HG03139 (cell line): ENCODE data around the gene APOA1.
"Not testable (repeated sequence)": the region's sequence is repeated elsewhere in the genome, so short reads cannot be mapped to it uniquely, and the experiment has no call there.

Experiments
- ATAC-seq: cut with Tn5 transposase; IDR thresholded peaks from one replicate; pipeline ENCODE4 v1.9.1; 2021; ENCODE audit not compliant: unreplicated experiment

APOA1 gene

GRCh38 chr11:116821050-116821918 lies 16.1 kb downstream of the APOA1 start:
- no peak for ATAC-seq

DNA sequence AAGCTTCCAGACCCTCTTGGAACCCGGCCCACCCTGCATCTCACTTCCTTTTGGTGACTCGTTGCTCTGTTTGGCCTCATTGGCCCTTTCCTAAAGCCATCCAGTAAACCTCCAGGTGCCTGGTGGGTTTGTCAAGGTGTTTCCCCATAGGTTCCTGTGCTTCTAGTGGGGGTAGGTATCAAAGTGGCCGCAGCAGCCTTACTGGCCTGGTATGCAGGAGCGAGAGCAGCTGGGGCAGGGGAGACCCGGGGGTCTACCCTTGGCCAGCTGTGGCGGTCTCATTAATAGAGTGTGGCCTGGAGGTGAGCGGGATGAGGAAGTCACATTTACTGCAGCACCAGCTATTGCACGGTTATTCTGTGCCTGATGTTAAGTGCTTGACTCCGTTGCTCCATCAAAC lies 18.4 kb downstream of the APOA1 start:
- no peak for ATAC-seq

- ATAC-seq: no peak
Observed at GRCh38 chr11:116814502-116814901, 22.9 kb downstream of the APOA1 start.

GRCh38 chr11:116813781-116814471 lies 23.5 kb downstream of the APOA1 start:
- ATAC-seq: no peak

GRCh38 chr11:116813170-116813569 lies 24.3 kb downstream of the APOA1 start:
- ATAC-seq: no peak

DNA sequence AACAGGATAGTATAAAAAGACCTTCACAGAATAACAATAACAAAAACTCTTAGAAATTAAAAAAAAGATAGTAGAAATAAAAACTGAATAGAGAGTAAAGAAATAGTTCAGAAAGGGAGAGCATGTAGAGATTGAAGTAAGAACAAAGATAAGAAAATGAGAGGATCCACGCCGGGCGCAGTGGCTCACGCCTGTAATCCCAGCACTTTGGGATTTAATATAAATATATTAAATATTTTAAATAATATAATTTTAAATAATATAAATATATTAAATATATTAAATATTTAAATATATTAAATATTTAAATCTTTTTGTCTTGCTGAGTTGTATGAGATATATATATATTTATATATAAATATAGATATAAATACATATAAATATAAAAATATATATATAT lies 25.3 kb downstream of the APOA1 start:
- no peak for ATAC-seq

DNA sequence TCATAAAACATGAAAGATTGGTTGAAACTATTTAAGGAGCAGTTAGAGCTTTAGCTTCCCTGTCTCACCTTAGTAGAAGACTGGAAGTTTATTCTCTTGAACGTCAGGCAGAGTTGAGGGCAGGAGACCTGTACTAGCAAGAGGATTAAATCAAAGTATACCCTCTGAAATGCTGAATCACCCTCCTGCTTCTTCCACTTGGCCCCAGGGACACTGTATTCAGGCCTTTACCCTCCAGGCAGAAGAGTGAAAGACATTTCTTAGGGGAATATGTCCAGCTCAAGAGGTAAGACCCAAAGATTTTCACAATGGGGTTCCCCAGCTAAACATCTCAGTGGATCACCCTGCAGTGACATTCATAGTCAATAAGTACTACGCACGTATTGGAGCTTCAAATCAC lies 26.2 kb downstream of the APOA1 start:
- ATAC-seq: no peak

DNA sequence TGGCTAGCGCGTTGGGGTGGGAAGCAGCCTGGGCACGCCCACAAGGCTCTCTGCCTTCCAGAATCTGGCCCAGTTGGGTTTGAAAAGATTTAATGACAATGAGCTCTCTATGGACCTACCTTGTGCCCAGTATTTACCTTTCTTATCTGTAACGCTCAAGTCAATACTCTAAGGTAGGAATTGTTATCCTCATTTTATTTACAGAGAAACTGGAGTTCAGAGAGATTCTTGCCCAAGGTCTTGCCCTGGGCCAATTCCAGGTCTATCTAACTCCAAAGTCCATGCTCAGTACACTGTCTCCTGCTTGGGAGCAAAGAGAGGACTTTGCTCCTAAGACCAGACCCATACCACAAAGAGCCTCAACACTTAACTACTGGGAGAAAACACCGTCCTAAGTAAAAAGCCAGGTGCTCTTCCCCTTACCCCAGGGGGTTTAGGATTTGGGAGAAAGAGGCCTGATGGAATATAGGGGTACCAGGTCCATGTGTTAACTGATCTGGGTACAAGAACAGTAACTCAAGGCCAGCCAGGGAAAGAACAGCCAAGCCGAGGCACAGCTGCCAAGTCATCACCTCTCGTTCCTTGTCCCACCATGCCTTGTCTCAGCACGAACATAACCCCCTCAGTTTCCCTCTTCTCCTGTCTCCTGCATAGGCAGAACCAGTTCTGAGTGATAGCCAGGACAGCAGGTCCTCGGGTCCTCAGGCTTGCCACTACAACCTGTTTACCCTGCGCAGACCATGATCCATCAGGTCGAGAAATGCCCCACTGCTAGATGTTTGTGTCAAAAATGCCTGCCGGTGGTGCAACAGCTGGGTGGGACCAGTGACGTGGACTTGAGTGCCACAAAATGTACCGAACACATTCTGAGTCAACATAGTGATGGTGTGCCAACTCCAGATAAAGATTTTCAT lies 28.9 kb downstream of the APOA1 start:
- no peak for ATAC-seq

DNA sequence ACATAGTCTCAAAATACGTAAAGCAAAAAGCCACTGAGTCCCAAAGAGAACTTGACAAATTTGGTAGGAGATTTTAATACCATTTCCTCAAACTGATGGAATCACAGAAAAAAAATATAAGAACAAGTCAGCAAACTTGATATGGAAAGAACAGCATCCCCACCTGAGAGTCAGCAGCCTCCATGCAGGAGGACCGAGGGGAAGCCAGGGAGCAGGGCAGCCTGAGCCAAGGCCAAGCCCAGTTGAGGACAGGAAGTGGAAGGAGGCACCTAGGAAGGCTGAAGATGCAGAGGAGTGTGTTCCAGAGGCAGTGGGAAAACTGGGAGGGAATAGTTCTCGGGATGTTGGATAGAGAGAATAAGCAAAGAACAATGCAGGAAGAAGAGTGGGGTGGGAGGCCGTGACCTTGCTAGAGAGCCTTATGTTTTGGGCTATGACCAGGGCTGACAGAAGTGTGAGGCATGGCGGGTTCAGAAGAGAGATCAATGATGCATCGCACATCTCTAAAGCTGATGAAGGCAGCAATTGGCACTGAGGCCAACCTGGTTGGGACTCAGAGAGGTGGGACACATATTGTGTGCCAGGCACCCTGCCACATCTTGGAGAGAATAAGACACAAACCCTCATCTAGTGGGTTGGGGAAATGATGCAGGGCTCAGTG lies 29.7 kb downstream of the APOA1 start:
- no peak for ATAC-seq

GRCh38 chr11:116804001-116804400 lies 33.4 kb downstream of the APOA1 start:
- no peak for ATAC-seq

DNA sequence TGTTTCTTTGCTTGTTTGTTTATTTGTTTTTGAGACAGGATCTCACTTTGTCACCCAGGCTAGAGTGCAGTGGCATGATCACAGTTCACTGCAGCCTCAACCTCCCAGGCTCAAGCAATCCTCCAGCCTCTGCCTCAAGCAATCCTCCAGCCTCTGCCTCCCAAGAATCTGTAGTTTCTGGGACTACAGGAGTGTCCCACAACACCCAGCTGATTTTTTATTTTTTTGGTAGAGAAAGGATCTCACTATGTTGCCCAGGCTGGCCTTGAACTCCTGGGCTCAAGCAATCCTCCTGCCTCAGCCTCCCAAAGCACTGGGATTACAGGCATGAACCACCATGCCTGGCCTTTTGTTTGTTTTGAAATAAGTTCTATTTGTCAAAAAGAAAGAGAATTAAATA lies 35.8 kb downstream of the APOA1 start:
- not testable (repeated sequence) for ATAC-seq

GRCh38 chr11:116800610-116801009 lies 36.8 kb downstream of the APOA1 start:
- ATAC-seq: no peak

DNA sequence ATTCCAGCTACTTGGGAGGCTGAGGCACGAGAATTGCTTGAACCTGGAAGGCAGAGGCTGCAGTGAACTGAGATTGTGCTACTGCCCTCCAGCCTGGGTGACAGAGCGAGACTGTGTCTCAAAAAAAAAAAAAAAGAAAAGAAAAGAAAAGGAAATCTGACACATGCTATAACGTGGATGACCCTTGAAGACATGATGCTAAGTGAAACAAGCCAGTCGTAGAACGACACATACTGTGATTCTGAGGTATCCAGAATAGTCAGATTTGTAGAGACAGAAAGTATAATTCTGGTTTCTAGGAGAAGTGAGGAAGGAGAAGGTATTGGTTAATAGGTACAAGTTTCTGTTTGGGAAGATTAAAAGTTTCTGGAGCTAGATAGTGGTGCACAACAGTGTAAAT lies 39.1 kb downstream of the APOA1 start:
- no peak for ATAC-seq

GRCh38 chr11:116797816-116798215 lies 39.6 kb downstream of the APOA1 start:
- ATAC-seq: no peak

- no peak for ATAC-seq
Observed at GRCh38 chr11:116796548-116796947, 40.9 kb downstream of the APOA1 start.

DNA sequence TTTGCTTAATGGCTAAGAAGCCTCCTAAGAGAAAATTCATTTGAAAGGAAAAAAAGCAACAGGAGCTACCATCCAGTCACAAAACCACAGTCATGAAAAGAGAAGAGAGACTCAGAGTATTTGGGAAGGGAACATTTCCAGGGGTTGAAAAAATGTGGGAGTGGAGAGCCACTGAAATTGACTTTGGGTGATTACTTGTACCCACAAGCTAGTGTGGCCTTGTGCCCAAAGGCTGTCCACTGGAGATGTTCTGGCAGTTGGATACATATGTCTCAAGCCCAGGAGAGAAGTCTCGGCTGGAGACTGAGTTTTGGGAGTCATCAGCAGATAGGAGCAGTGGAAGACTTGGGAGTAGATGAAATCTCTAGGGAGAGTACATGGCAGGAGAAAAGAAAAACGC lies 42.6 kb downstream of the APOA1 start:
- ATAC-seq: no peak

DNA sequence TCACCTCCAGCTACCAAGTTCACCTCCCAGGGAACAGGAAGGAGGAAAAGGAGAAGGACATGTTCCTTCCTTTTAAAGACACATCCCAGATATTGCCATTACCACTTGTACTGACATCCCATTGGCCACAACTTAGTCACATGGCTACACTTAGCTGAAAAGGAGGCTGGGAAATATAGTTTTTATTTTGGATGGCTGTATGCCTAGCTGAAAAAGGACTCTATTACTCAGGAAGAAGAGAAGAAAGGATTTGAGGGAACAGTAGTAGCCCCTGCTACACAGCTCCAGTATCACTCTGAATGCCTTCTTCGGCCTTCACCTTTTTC lies 43.7 kb downstream of the APOA1 start:
- no peak for ATAC-seq

GRCh38 chr11:116792869-116793771 lies 44.3 kb downstream of the APOA1 start:
- ATAC-seq: no peak

- no peak for ATAC-seq
Observed at GRCh38 chr11:116792144-116792868, 45.1 kb downstream of the APOA1 start.
